Neural cell (in vitro differentiated cells): Measurements from ENCODE around the gene PRKCZ.

Experiments used
- POLR2AphosphoS5 ChIP-seq: IDR thresholded peaks from 2 replicates; pipeline ENCODE4 v1.6.1; 2012
- SMC3 ChIP-seq: fragments of 450-650 bp; conservative IDR thresholded peaks from 2 replicates; pipeline ENCODE4 v1.6.1; 2014; ENCODE audit warnings: antibody characterized with exemption, mild to moderate bottlenecking, moderate library complexity; ENCODE audit not compliant: poor library complexity
- TF ChIP-seq, protein P1 (sequence below): fragments of 450-650 bp; IDR thresholded peaks from 2 replicates; pipeline ENCODE4 v1.5.1; 2014; ENCODE audit warnings: antibody characterized with exemption, mild to moderate bottlenecking, moderate library complexity; ENCODE audit not compliant: poor library complexity, severe bottlenecking

- TF ChIP-seq SMC3, result no peak
- TF ChIP-seq, protein P1, sequence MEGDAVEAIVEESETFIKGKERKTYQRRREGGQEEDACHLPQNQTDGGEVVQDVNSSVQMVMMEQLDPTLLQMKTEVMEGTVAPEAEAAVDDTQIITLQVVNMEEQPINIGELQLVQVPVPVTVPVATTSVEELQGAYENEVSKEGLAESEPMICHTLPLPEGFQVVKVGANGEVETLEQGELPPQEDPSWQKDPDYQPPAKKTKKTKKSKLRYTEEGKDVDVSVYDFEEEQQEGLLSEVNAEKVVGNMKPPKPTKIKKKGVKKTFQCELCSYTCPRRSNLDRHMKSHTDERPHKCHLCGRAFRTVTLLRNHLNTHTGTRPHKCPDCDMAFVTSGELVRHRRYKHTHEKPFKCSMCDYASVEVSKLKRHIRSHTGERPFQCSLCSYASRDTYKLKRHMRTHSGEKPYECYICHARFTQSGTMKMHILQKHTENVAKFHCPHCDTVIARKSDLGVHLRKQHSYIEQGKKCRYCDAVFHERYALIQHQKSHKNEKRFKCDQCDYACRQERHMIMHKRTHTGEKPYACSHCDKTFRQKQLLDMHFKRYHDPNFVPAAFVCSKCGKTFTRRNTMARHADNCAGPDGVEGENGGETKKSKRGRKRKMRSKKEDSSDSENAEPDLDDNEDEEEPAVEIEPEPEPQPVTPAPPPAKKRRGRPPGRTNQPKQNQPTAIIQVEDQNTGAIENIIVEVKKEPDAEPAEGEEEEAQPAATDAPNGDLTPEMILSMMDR, result no peak
- TF ChIP-seq POLR2AphosphoS5, result no peak
Observed at GRCh38 chr1:2209400-2210083, 159.3 kb downstream of the PRKCZ start.
